ENCODE results near the gene HK3.

The HK3 gene

GRCh38 chr5:176899296-176899891 is at the start of gene HK3:
TSS of gene HK3 (minus strand) at chr5:176899346. CDS start at chr5:176896159, 3,187 bp downstream.
- DNase-seq (ENCODE audit: low read depth) = no peak

GRCh38 chr5:176948458-176948857 is 49.3 kb upstream of the HK3 start:
- no peak for DNase-seq (ENCODE audit: low read depth)

GRCh38 chr5:176947847-176948246 is 48.7 kb upstream of the HK3 start:
- DNase-seq (ENCODE audit: low read depth) = no peak

DNA sequence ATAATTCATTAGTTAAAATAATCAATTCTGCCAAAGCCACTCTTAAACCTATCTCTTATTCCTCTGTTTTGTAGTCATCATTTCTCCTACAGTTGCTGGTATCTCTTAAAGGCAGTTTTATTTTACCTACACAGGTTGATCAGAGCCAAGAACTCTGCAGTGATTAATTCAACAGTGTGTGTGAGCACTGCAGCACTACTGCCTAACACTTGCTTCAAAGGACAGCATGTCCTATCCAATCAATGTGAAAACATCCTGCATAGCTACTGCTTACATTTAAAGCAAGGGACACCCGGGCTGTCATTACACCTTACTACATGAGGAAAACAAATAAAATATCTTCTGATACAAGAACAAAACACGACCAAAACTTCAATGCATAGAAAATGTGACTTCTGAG is 45.1 kb upstream of the HK3 start:
- no peak for DNase-seq (ENCODE audit: low read depth)

GRCh38 chr5:176943816-176944215 is 44.7 kb upstream of the HK3 start:
- no peak for DNase-seq (ENCODE audit: low read depth)

DNA sequence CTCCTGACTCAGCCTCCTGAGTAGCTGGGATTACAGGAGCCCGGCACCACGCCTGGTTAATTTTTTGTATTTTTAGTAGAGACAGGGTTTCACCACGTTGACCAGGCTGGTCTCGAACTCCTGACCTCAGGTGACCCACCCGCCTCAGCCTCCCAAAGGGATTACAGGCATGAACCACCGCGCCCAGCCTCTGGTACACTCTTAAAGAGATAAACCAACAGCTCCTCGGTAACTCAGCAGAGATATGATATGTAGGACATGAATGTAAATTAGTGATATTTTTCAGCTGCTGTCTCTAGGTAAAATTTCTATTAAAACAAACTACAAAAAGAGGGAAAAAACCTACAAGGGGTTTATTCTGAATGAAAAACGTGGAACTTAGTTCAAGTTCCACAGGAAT is 42.8 kb upstream of the HK3 start:
- no peak for DNase-seq (ENCODE audit: low read depth)

DNA sequence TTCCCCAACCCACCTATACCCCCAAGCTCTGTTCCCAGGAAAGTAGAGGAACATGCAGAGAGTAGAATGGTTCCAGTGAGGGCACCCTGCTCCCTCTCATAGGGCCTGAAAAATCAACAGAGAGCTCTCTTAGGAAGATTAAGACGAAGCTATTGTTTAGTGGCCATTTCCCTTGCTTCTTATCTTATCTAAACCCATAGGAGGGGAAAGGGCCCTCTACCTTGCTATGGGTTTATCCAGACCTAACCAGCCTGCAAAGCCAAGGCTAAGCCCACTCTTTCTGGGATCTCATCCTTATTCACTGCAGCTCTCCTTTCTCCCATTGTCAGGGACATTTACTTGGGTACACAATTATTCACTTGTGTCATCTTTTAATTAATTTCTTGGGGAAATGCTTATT is 39.3 kb upstream of the HK3 start:
- DNase-seq (ENCODE audit: low read depth) = no peak

GRCh38 chr5:176935017-176935416 is 35.9 kb upstream of the HK3 start:
- DNase-seq (ENCODE audit: low read depth) = no peak

DNA sequence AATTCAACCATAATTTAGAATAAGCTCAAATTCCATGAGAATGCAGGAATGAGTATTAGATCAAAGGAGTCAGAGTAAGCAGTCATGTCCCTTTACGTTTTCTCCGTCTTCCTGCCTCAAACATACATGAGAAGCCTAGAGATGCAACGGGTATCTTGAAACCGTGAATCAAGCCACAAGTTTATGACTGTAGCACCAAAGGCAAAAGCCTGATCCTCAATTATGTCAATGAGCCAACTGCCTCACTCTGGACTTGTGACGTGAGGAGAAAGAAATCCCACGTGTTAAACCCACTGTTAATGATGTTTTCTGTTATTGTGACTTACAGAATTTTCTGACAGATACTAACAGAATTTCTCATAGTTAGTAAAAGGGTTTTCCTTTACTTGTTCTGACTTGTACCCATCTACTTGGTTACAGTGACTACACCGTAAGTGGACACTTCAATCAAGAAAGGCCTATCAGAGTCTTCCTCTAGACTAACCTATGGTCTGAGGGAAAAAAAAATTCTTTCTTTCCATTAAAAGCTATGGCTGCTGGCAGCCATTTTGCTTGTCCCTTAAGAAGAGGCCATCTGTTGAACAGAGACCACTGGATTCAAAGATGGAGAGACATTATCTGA is 35.3 kb upstream of the HK3 start:
- DNase-seq (ENCODE audit: low read depth) = no peak

- DNase-seq (ENCODE audit: low read depth) = no peak
Observed at GRCh38 chr5:176929654-176930053, 30.5 kb upstream of the HK3 start.

- no peak for DNase-seq (ENCODE audit: low read depth)
Observed at GRCh38 chr5:176927562-176927961, 28.4 kb upstream of the HK3 start.

- no peak for DNase-seq (ENCODE audit: low read depth)
Observed at GRCh38 chr5:176922817-176923216, 23.7 kb upstream of the HK3 start.

GRCh38 chr5:176921714-176922113 is 22.6 kb upstream of the HK3 start:
- DNase-seq (ENCODE audit: low read depth) = peak; percentile 38

- no peak for DNase-seq (ENCODE audit: low read depth)
Observed at GRCh38 chr5:176918613-176919012, 19.5 kb upstream of the HK3 start.

DNA sequence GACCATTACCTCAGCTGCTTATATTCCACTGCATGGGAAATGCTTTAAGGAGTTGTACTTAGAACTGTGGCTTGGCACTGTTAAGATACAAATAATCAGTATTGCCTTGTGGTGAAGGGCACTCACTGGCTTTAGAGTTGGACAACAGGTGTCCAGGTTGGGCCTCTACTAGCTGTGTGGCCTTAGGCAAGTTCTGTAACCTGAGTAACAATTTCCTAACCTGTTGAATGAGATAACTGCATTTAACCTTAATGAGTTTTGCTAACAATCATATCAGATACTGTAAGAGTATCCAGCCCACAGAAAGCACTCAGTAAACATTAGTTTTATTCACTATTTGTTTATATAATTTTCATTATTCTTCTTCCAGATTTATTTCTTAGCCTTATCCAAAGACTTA is 17.2 kb upstream of the HK3 start:
- DNase-seq (ENCODE audit: low read depth) = no peak

GRCh38 chr5:176915906-176916305 is 16.8 kb upstream of the HK3 start:
- no peak for DNase-seq (ENCODE audit: low read depth)

GRCh38 chr5:176912115-176912514 is 13.0 kb upstream of the HK3 start:
- no peak for DNase-seq (ENCODE audit: low read depth)

GRCh38 chr5:176908675-176909368 is 9.7 kb upstream of the HK3 start:
- no peak for DNase-seq (ENCODE audit: low read depth)

- no peak for DNase-seq (ENCODE audit: low read depth)
Observed at GRCh38 chr5:176906796-176907195, 7.7 kb upstream of the HK3 start.

- DNase-seq (ENCODE audit: low read depth) = no peak
Observed at GRCh38 chr5:176906126-176906525, 7.0 kb upstream of the HK3 start.

GRCh38 chr5:176904276-176904675 is 5.1 kb upstream of the HK3 start:
- no peak for DNase-seq (ENCODE audit: low read depth)

- DNase-seq (ENCODE audit: low read depth) = no peak
Observed at GRCh38 chr5:176902911-176903664, 3.9 kb upstream of the HK3 start.

Data from iris pigment epithelial cell (primary cell).